M059J (cell line): ENCODE data around the gene ADAM8. TPM values are rescaled to one million over a fixed set of nuclear protein-coding genes. Genes with fewer than 3 reads are reported as not detected.

Source experiments
- DNase-seq: peaks from one replicate; pipeline ENCODE4 v3.0.0-alpha.2; 2012; ENCODE audit warnings: low read depth
- total RNA-seq: library from RNA; depleted of rRNA; stranded (reverse); fragments of >200 nt; shearing (Covaris generic); gene quantifications from 2 replicates; pipeline ENCODE4 v1.2.3, GENCODE V29; 2014

Gene ADAM8
- total RNA-seq, 1 experiment from 2014 or later = 1.3 TPM

- peak; percentile 68 for DNase-seq
Measured at GRCh38 chr10:133308421-133309099, 31.9 kb upstream of the ADAM8 start, which contains the start of the genes TUBGCP2 and ZNF511. TUBGCP2 (minus strand) TSS chr10:133308872; CDS start chr10:133302941, 5,931 bp downstream. ZNF511 (plus strand) TSS chr10:133308914; CDS start chr10:133308944, 30 bp downstream.

- DNase-seq = peak; percentile 74
Measured at GRCh38 chr10:133307776-133308420, 31.2 kb upstream of the ADAM8 start.

GRCh38 chr10:133306941-133307379 is 30.3 kb upstream of the ADAM8 start:
- DNase-seq = no peak

- no peak for DNase-seq
Measured at GRCh38 chr10:133306097-133306476, 29.4 kb upstream of the ADAM8 start.

- no peak for DNase-seq
Measured at GRCh38 chr10:133303206-133303605, 26.5 kb upstream of the ADAM8 start.

- DNase-seq = no peak
Measured at GRCh38 chr10:133302230-133302629, 25.6 kb upstream of the ADAM8 start.

- no peak for DNase-seq
Measured at GRCh38 chr10:133299738-133300137, 23.1 kb upstream of the ADAM8 start.

GRCh38 chr10:133299224-133299623 is 22.6 kb upstream of the ADAM8 start:
- DNase-seq = no peak

GRCh38 chr10:133298466-133298865 is 21.8 kb upstream of the ADAM8 start:
- DNase-seq = no peak

- no peak for DNase-seq
Measured at GRCh38 chr10:133297504-133297903, 20.8 kb upstream of the ADAM8 start.

- DNase-seq = no peak
Measured at GRCh38 chr10:133295426-133296320, 19.0 kb upstream of the ADAM8 start.

- DNase-seq = no peak
Measured at GRCh38 chr10:133294189-133294588, 17.5 kb upstream of the ADAM8 start.

- DNase-seq = no peak
Measured at GRCh38 chr10:133293810-133294119, 17.1 kb upstream of the ADAM8 start.

- DNase-seq = peak; percentile 95
Measured at GRCh38 chr10:133292919-133293809, 16.5 kb upstream of the ADAM8 start.

- no peak for DNase-seq
Measured at GRCh38 chr10:133289761-133290160, 13.1 kb upstream of the ADAM8 start.

- DNase-seq = no peak
Measured at GRCh38 chr10:133287832-133288500, 11.3 kb upstream of the ADAM8 start.

- no peak for DNase-seq
Measured at GRCh38 chr10:133286366-133286765, 9.7 kb upstream of the ADAM8 start.

GRCh38 chr10:133285217-133285616 is 8.5 kb upstream of the ADAM8 start:
- no peak for DNase-seq

GRCh38 chr10:133283931-133284330 is 7.3 kb upstream of the ADAM8 start:
- no peak for DNase-seq

GRCh38 chr10:133282846-133283390 is 6.2 kb upstream of the ADAM8 start:
- DNase-seq = no peak
